ENCODE data around the gene FAT3.

DNA sequence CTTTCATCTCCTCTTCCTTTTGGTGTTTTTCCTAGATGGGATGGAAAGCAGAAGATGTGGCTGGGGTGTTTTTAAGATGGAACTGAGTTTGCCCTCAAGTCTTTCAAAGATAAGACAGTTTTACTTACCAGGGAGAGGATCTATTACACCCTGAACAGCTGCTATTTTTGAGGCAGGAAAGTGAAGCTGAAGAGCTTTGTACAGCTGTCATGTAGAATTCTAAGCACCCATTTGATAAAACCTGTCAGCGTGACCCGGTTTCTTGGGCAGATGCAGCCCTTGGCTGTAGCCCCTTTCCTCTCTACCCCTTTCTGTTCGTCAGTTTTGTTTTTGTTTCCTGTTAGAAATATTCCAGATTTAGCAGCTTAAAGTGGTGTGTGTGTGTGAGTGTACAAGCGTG, 35.2 kb downstream of the FAT3 start:
- TF ChIP-seq, protein P1, sequence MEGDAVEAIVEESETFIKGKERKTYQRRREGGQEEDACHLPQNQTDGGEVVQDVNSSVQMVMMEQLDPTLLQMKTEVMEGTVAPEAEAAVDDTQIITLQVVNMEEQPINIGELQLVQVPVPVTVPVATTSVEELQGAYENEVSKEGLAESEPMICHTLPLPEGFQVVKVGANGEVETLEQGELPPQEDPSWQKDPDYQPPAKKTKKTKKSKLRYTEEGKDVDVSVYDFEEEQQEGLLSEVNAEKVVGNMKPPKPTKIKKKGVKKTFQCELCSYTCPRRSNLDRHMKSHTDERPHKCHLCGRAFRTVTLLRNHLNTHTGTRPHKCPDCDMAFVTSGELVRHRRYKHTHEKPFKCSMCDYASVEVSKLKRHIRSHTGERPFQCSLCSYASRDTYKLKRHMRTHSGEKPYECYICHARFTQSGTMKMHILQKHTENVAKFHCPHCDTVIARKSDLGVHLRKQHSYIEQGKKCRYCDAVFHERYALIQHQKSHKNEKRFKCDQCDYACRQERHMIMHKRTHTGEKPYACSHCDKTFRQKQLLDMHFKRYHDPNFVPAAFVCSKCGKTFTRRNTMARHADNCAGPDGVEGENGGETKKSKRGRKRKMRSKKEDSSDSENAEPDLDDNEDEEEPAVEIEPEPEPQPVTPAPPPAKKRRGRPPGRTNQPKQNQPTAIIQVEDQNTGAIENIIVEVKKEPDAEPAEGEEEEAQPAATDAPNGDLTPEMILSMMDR (IDR thresholded peaks at IDR 0.05), result no peak
- no peak for TF ChIP-seq POLR2A (IDR thresholded peaks at IDR 0.05)
- no peak for TF ChIP-seq EP300 (IDR thresholded peaks at IDR 0.05)
